Sigmoid colon (tissue), 4 donors: ENCODE measurements around the gene ARFGAP1.

ENCODE experiments used
- EP300 ChIP-seq, 4 donors: sonication (generic); formaldehyde crosslinking; IDR thresholded peaks; one replicate each; pipeline ENCODE4 v1.6.1; 2017; ENCODE audit warnings: antibody characterized with exemption in 4 of 4
- POLR2A ChIP-seq, 2 donors: fragments of 450-650 bp; IDR thresholded peaks; one replicate each; pipeline ENCODE4 v1.6.1; 2016; ENCODE audit warnings: antibody characterized with exemption in 2 of 2, mild to moderate bottlenecking in 2 of 2, moderate library complexity in 2 of 2
- POLR2AphosphoS5 ChIP-seq, 4 donors: sonication (generic); formaldehyde crosslinking; IDR thresholded peaks; one replicate each; pipeline ENCODE4 v1.6.1; 2017; ENCODE audit warnings: antibody characterized with exemption in 4 of 4
- TF ChIP-seq, protein P1 (sequence below), 4 experiments: fragments of 450-650 bp in 3 of 4; fragments of 200-600 bp in 1 of 4; IDR thresholded peaks; one replicate each; pipeline ENCODE4 v1.5.1; 2016 to 2019; ENCODE audit warnings: antibody characterized with exemption in 4 of 4, mild to moderate bottlenecking in 3 of 4, moderate library complexity in 2 of 4

DNA sequence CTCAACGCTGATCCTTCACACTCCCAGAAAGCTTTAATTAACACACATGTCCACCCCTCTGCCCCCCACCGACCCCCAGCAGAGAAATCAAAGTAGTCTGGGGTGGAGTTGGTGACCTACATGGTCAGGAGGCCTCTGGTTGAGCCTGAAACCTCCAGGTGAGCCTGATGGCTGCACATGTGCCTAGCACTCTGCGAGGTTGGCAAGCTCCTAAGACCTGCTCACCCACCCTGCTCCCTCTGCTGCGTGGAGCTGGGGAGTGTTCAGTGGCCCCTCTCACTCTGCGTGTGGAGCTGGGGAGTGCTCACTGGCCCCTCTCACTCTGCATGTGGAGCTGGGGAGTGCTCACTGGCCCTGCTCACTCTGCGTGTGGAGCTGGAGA lies 48.8 kb upstream of the ARFGAP1 start:
- TF ChIP-seq, protein P1, sequence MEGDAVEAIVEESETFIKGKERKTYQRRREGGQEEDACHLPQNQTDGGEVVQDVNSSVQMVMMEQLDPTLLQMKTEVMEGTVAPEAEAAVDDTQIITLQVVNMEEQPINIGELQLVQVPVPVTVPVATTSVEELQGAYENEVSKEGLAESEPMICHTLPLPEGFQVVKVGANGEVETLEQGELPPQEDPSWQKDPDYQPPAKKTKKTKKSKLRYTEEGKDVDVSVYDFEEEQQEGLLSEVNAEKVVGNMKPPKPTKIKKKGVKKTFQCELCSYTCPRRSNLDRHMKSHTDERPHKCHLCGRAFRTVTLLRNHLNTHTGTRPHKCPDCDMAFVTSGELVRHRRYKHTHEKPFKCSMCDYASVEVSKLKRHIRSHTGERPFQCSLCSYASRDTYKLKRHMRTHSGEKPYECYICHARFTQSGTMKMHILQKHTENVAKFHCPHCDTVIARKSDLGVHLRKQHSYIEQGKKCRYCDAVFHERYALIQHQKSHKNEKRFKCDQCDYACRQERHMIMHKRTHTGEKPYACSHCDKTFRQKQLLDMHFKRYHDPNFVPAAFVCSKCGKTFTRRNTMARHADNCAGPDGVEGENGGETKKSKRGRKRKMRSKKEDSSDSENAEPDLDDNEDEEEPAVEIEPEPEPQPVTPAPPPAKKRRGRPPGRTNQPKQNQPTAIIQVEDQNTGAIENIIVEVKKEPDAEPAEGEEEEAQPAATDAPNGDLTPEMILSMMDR (IDR thresholded peaks at IDR 0.05) = no peak
- TF ChIP-seq EP300 (IDR thresholded peaks at IDR 0.05) = no peak
- TF ChIP-seq POLR2A (IDR thresholded peaks at IDR 0.05) = no peak
- no peak for TF ChIP-seq POLR2AphosphoS5 (IDR thresholded peaks at IDR 0.05)
